Uterus (tissue), 2 donors: ENCODE data around the gene RGS11.

Experiments used
- POLR2A ChIP-seq, 2 donors: fragments of 450-650 bp; IDR thresholded peaks; one replicate each; pipeline ENCODE4 v1.6.1; 2016; ENCODE audit warnings: antibody characterized with exemption in 2 of 2, mild to moderate bottlenecking in 1 of 2, moderate library complexity in 1 of 2
- TF ChIP-seq, protein P1 (sequence below), 4 experiments: fragments of 200-600 bp in 2 of 4; fragments of 450-650 bp in 2 of 4; sonication (generic) in 2 of 4; IDR thresholded peaks; one replicate each; pipeline ENCODE4 v1.5.1; 2016 to 2019; ENCODE audit warnings: antibody characterized with exemption in 4 of 4, mild to moderate bottlenecking in 2 of 4, moderate library complexity in 1 of 4

- TF ChIP-seq, protein P1, sequence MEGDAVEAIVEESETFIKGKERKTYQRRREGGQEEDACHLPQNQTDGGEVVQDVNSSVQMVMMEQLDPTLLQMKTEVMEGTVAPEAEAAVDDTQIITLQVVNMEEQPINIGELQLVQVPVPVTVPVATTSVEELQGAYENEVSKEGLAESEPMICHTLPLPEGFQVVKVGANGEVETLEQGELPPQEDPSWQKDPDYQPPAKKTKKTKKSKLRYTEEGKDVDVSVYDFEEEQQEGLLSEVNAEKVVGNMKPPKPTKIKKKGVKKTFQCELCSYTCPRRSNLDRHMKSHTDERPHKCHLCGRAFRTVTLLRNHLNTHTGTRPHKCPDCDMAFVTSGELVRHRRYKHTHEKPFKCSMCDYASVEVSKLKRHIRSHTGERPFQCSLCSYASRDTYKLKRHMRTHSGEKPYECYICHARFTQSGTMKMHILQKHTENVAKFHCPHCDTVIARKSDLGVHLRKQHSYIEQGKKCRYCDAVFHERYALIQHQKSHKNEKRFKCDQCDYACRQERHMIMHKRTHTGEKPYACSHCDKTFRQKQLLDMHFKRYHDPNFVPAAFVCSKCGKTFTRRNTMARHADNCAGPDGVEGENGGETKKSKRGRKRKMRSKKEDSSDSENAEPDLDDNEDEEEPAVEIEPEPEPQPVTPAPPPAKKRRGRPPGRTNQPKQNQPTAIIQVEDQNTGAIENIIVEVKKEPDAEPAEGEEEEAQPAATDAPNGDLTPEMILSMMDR (IDR thresholded peaks at IDR 0.05), result no peak
- no peak for TF ChIP-seq POLR2A (IDR thresholded peaks at IDR 0.05)
Measured at GRCh38 chr16:282491-282890, 6.7 kb upstream of the RGS11 start.
